ENCODE data around the gene NECTIN1.

NECTIN1 gene

GRCh38 chr11:119681361-119681910 lies 47.6 kb downstream of the NECTIN1 start (continued):
- TF ChIP-seq, protein P1, sequence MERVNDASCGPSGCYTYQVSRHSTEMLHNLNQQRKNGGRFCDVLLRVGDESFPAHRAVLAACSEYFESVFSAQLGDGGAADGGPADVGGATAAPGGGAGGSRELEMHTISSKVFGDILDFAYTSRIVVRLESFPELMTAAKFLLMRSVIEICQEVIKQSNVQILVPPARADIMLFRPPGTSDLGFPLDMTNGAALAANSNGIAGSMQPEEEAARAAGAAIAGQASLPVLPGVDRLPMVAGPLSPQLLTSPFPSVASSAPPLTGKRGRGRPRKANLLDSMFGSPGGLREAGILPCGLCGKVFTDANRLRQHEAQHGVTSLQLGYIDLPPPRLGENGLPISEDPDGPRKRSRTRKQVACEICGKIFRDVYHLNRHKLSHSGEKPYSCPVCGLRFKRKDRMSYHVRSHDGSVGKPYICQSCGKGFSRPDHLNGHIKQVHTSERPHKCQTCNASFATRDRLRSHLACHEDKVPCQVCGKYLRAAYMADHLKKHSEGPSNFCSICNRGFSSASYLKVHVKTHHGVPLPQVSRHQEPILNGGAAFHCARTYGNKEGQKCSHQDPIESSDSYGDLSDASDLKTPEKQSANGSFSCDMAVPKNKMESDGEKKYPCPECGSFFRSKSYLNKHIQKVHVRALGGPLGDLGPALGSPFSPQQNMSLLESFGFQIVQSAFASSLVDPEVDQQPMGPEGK (CRISPR knock-in tag; IDR thresholded peaks at IDR 0.05; ENCODE audit: borderline replicate concordance), result no peak
- TF ChIP-seq TOX (CRISPR knock-in tag; IDR thresholded peaks at IDR 0.05; ENCODE audit: borderline replicate concordance) (no peak), CSRNP3 (CRISPR knock-in tag; IDR thresholded peaks at IDR 0.05) (no peak), ZNF565 (CRISPR knock-in tag; conservative IDR thresholded peaks at IDR 0.05; ENCODE audit: low read depth) (no peak), ZFP30 (CRISPR knock-in tag; IDR thresholded peaks at IDR 0.05) (no peak), ZC3H10 (CRISPR knock-in tag; IDR thresholded peaks at IDR 0.05) (no peak), CREB5 (CRISPR knock-in tag; IDR thresholded peaks at IDR 0.05; ENCODE audit: low read depth) (no peak), POU6F1 (CRISPR knock-in tag; IDR thresholded peaks at IDR 0.05; ENCODE audit: borderline replicate concordance, low read depth) (no peak)

DNA sequence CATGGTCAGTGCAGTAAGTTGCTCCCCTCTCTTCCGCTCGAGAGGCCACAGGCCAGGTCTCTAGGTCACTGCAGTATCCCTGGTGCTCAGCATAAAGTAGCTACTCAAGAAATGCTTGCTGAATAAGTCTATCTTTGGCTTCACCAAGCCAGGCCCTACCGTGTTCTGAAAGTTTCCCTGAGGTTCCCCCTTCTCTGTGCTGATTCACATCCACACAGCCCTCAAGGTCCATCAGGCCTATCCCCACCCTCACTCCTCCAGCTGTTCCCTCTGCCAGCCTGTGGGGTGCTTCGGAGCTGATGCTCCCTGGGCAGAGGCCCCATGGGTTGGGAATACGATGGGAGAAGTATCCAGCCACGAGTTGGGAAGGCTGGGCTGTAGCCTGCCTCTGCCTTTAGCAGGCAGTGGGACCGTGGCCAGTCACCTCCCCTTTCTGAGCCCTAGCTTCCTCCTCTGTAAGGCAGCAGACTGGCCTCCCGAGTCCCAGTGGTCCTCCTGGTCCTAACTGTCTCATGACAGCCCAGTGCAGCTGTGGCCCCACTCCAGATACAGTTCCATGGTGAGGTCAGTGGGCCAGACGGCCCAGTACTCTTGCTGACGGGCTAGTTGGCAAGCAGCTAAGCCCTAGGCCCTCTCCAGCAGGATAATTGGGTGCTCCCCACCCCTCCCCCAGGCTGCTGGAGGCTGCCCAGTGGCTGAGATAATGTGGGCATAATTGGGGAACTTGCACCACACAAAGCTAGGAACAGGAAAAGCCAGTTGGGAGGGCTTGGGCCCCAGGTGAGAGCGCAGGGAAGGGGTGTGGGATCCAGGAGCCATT lies 48.2 kb downstream of the NECTIN1 start:
- ATAC-seq, result no peak
- TF ChIP-seq PPARA (CRISPR knock-in tag; IDR thresholded peaks at IDR 0.05; ENCODE audit: borderline replicate concordance) (no peak), ZNF70 (CRISPR knock-in tag; IDR thresholded peaks at IDR 0.05) (no peak), POU6F1 (CRISPR knock-in tag; IDR thresholded peaks at IDR 0.05; ENCODE audit: borderline replicate concordance, low read depth) (no peak), ZFP30 (CRISPR knock-in tag; IDR thresholded peaks at IDR 0.05) (no peak), CREB5 (CRISPR knock-in tag; IDR thresholded peaks at IDR 0.05; ENCODE audit: low read depth) (no peak)
- TF ChIP-seq, protein P1 (CRISPR knock-in tag; IDR thresholded peaks at IDR 0.05; ENCODE audit: borderline replicate concordance), result no peak

- no peak for ATAC-seq
- TF ChIP-seq SNAI2 (CRISPR knock-in tag; IDR thresholded peaks at IDR 0.05), result no peak
These were observed 49.7 kb downstream of the NECTIN1 start for GRCh38 chr11:119679346-119679745.

GRCh38 chr11:119678351-119678750 lies 50.6 kb downstream of the NECTIN1 start:
- TF ChIP-seq CSRNP3 (CRISPR knock-in tag; IDR thresholded peaks at IDR 0.05) (no peak), SNAI2 (CRISPR knock-in tag; IDR thresholded peaks at IDR 0.05) (no peak), CREB5 (CRISPR knock-in tag; IDR thresholded peaks at IDR 0.05; ENCODE audit: low read depth) (no peak), PPARA (CRISPR knock-in tag; IDR thresholded peaks at IDR 0.05; ENCODE audit: borderline replicate concordance) (no peak), ZNF565 (CRISPR knock-in tag; conservative IDR thresholded peaks at IDR 0.05; ENCODE audit: low read depth) (no peak), TOX (CRISPR knock-in tag; IDR thresholded peaks at IDR 0.05; ENCODE audit: borderline replicate concordance) (no peak), ESRRG (CRISPR knock-in tag; IDR thresholded peaks at IDR 0.05) (no peak), CSDC2 (CRISPR knock-in tag; IDR thresholded peaks at IDR 0.05) (no peak)
- TF ChIP-seq, protein P1 (CRISPR knock-in tag; IDR thresholded peaks at IDR 0.05; ENCODE audit: borderline replicate concordance), result no peak
- ATAC-seq, result no peak

Data from SK-N-SH treated with all-trans-retinoic acid at 6 μM for 48 hours (cell line).